Measurements from ENCODE around the gene GPR25. TPM values are rescaled to one million over a fixed set of nuclear protein-coding genes. Genes with fewer than 3 reads are reported as not detected.

GPR25 gene, protein sequence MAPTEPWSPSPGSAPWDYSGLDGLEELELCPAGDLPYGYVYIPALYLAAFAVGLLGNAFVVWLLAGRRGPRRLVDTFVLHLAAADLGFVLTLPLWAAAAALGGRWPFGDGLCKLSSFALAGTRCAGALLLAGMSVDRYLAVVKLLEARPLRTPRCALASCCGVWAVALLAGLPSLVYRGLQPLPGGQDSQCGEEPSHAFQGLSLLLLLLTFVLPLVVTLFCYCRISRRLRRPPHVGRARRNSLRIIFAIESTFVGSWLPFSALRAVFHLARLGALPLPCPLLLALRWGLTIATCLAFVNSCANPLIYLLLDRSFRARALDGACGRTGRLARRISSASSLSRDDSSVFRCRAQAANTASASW
- not detected in 5 replicates for total RNA-seq (2022; extraction: Qiagen RNA extraction; ENCODE audit: low read depth)

DNA sequence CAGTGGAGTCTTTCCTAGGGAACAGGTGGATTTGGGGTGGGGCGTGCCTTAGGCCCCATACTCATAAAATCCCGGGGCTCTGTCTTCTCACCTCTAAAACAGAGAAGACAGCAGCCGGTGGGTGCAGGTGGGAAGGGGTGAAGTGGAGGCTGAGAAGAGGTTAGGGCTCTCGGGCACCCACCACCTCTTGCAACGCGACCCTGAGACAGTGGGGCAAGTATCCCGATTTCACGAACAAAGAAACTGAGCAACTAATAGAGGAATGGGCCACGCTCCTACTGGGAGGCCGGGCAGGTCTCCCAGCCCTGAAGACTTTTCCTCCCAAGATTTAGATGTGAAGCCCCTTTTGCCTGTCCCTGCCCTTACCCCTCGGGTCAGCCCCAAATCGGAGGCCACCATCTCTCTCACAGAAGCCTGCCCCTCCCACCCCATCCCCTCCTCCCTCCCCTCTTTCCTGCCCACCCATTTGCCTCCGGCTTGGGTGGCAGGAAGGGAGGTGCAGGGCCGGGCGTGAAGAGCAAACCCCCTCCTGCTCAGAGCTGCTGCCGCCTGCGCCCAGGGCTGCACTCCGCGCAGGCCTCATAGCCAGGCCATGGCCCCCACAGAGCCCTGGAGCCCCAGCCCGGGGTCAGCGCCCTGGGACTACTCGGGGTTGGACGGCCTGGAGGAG lies at the start of gene GPR25:
TSS of gene GPR25 (plus strand) at position 536 of the 670 bp plus-strand sequence. CDS start at position 593, 57 bp downstream.

DNA sequence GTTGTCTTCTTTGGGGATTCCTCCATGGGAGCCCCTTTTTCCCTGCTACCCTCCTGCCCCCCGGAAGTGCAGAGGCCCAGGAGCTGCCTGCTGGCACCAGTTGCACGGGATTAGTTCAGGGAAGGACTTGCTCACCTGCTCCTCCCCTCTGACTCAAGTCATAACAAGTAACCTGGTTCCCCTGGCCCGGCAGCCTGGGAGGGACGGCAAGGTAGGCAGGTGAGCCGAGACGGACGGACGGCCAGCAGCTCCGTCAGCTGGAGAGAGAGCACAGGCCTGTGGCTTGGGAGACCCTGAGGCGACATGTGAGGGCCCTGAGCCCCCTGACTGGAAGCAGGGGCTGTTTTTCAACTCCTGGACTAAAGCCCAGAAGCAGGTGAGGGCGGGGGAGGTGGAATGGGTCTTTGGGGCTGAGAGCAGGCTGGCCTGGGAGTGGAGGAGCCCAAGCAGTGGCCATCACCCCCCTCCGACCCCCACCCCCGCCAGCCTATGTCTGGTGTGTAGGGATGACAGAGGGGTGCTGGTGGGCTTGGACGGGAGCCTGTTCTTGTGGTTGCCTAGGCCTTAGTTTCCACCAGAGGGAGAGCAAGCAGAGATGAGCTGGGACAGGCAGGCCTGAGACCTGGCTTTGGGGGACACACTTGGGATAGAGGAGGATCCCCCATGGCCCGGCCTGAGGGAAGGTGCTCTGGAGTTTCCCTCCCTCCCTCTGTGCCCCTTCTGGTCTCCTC lies 22.1 kb downstream of the GPR25 start, which contains the start of gene INAVA:
TSS of gene INAVA (plus strand) at position 189 of the 731 bp plus-strand sequence. CDS start 3,501 bp downstream, outside the sequence.

Other genes with a start within 250 kb of the GPR25 start
- gene DDX59, start 203.1 kb upstream of the GPR25 start, total RNA-seq (2022; extraction: Qiagen RNA extraction; ENCODE audit: low read depth), result 13.2 to 23.6 TPM (median 13.7 TPM) in 5 replicates
- 15.3 to 25.0 TPM (median 22.8 TPM) in 5 replicates for gene CAMSAP2, start 134.1 kb upstream of the GPR25 start, total RNA-seq (2022; extraction: Qiagen RNA extraction; ENCODE audit: low read depth)
- gene INAVA, start 21.9 kb downstream of the GPR25 start, total RNA-seq (2022; extraction: Qiagen RNA extraction; ENCODE audit: low read depth), result 34.8 to 46.7 TPM (median 43.8 TPM) in 5 replicates
- gene KIF21B, start 150.7 kb downstream of the GPR25 start, total RNA-seq (2022; extraction: Qiagen RNA extraction; ENCODE audit: low read depth), result 1.3 to 3.0 TPM (median 2.3 TPM) in 5 replicates
- gene CACNA1S, start 239.4 kb downstream of the GPR25 start, total RNA-seq (2022; extraction: Qiagen RNA extraction; ENCODE audit: low read depth), result not detected in 5 replicates

Measured in A549 treated with ZK216348 at 1 μM for 4 hours (cell line).